SU-DHL-6 (cell line): Measurements from ENCODE around the gene SYNCRIP.

Experiments
- H2AFZ ChIP-seq: fragments of 200-600 bp; sonication (generic); 2 replicates; pipeline ENCODE4 v1.6.1; 2014; ENCODE audit warnings: low read depth, mild to moderate bottlenecking, moderate library complexity, mixed read lengths, antibody characterized with exemption, low read length; ENCODE audit not compliant: severe bottlenecking
- H3F3A ChIP-seq: fragments of 200-600 bp; shearing (Covaris generic); 2 replicates; pipeline ENCODE4 v1.6.0; 2016; ENCODE audit warnings: antibody characterized with exemption, mild to moderate bottlenecking; ENCODE audit not compliant: insufficient read depth
- H3K27ac ChIP-seq: fragments of 200-600 bp; sonication (generic); 2 replicates; pipeline ENCODE4 v1.5.1; 2016; ENCODE audit warnings: low read depth, mild to moderate bottlenecking, low read length, moderate library complexity, mixed read lengths
- H3K27me3 ChIP-seq: fragments of 200-600 bp; sonication (generic), shearing (Covaris generic); 2 replicates; pipeline ENCODE4 v1.6.0; 2014; ENCODE audit warnings: mild to moderate bottlenecking, low read length
- H3K36me3 ChIP-seq: fragments of 200-600 bp; sonication (generic); 2 replicates; pipeline ENCODE4 v1.6.1; 2014; ENCODE audit warnings: mild to moderate bottlenecking, low read length, mixed read lengths
- H3K4me2 ChIP-seq: fragments of 300-600, 200-600 bp; shearing (Covaris generic), sonication (generic); 2 replicates; pipeline ENCODE4 v1.6.0; 2014; ENCODE audit warnings: low read length, low read depth, mild to moderate bottlenecking; ENCODE audit not compliant: poor library complexity, severe bottlenecking
- H3K4me3 ChIP-seq: fragments of 200-600 bp; sonication (generic); 2 replicates; pipeline ENCODE4 v1.5.1; 2014; ENCODE audit warnings: antibody characterized with exemption, low read length, mild to moderate bottlenecking, mixed read lengths; ENCODE audit not compliant: insufficient read depth, poor library complexity, severe bottlenecking
- H3K79me2 ChIP-seq: fragments of 200-600 bp; sonication (generic); 2 replicates; pipeline ENCODE4 v1.6.1; 2014; ENCODE audit warnings: mild to moderate bottlenecking, low read length, moderate library complexity; ENCODE audit not compliant: insufficient read depth
- H3K9ac ChIP-seq: fragments of 200-600 bp; sonication (generic); 2 replicates; pipeline ENCODE4 v1.7.0; 2014; ENCODE audit warnings: mild to moderate bottlenecking, low read length
- H3K9me2 ChIP-seq: fragments of 200-600 bp; sonication (generic); replicated peaks from 2 replicates; pipeline ENCODE4 v1.6.1; 2014; ENCODE audit warnings: low read length; ENCODE audit not compliant: insufficient read depth
- H3K9me3 ChIP-seq: fragments of 200-600 bp; sonication (generic); 2 replicates; pipeline ENCODE4 v1.6.1; 2014; ENCODE audit warnings: low read length, mixed read lengths; ENCODE audit not compliant: insufficient read depth
- H4K20me1 ChIP-seq: fragments of 200-600 bp; sonication (generic); 2 replicates; pipeline ENCODE4 v1.6.1; 2014; ENCODE audit warnings: low read depth, mild to moderate bottlenecking, antibody characterized with exemption, low read length, moderate library complexity, mixed read lengths
- CTCF ChIP-seq: fragments of 200-600 bp; sonication (generic); IDR thresholded peaks from one replicate; pipeline ENCODE4 v1.5.1; 2017; ENCODE audit warnings: antibody characterized with exemption, mild to moderate bottlenecking, low read length, moderate library complexity; ENCODE audit not compliant: insufficient read depth, poor library complexity, severe bottlenecking
- EZH2phosphoT487 ChIP-seq: fragments of 200-600 bp; sonication (generic), shearing (Covaris generic); conservative IDR thresholded peaks from 2 replicates; pipeline ENCODE4 v1.6.1; 2018; ENCODE audit warnings: mild to moderate bottlenecking, antibody characterized with exemption, low read length, moderate library complexity, mixed read lengths

SYNCRIP gene

GRCh38 chr6:85680388-85680787 lies 37.7 kb upstream of the SYNCRIP start:
- Histone ChIP-seq H3K27ac (peak overlapping the region; percentile 91; the same call in 1 of the 2 replicates), H4K20me1 (peaks cover 25% of the 10 kb centered on the region), H3K9ac (peak overlapping the region; percentile 98), H3F3A (peaks cover 32% of the 10 kb centered on the region), H3K27me3 (no peaks in the 10 kb centered on the region), H3K9me3 (no peaks in the 10 kb centered on the region; the same call in 1 of the 2 replicates), H3K79me2 (peaks cover 43% of the 10 kb centered on the region), H3K9me2 (no peaks in the 10 kb centered on the region), H3K4me3 (peak overlapping the region; percentile 73), H2AFZ (peak overlapping the region; percentile 27), H3K4me2 (peak overlapping the region; percentile 94), H3K36me3 (peaks cover 26% of the 10 kb centered on the region)
- TF ChIP-seq CTCF (no peak), EZH2phosphoT487 (no peak)

- Histone ChIP-seq H4K20me1 (peaks cover 33% of the 10 kb centered on the region), H3K27me3 (no peaks in the 10 kb centered on the region), H2AFZ (peak overlapping the region; percentile 44), H3K4me2 (peak overlapping the region; percentile 94), H3F3A (peaks cover 40% of the 10 kb centered on the region), H3K9ac (peak overlapping the region; percentile 98), H3K4me3 (peak overlapping the region; percentile 73), H3K9me2 (no peaks in the 10 kb centered on the region), H3K79me2 (peaks cover 51% of the 10 kb centered on the region), H3K9me3 (no peaks in the 10 kb centered on the region; the same call in 1 of the 2 replicates), H3K27ac (peak overlapping the region; percentile 91), H3K36me3 (peaks cover 33% of the 10 kb centered on the region)
- no peak for TF ChIP-seq CTCF
- no peak for TF ChIP-seq EZH2phosphoT487
These were observed 36.9 kb upstream of the SYNCRIP start for GRCh38 chr6:85679445-85680123.

- Histone ChIP-seq H3F3A (peaks cover 48% of the 10 kb centered on the region), H4K20me1 (peaks cover 39% of the 10 kb centered on the region), H2AFZ (peak overlapping the region; percentile 44), H3K9ac (peak overlapping the region; percentile 98), H3K4me2 (peak overlapping the region; percentile 96), H3K4me3 (peak overlapping the region; percentile 82), H3K27me3 (no peaks in the 10 kb centered on the region), H3K9me2 (no peaks in the 10 kb centered on the region), H3K27ac (peak overlapping the region; percentile 91), H3K79me2 (peaks cover 51% of the 10 kb centered on the region), H3K36me3 (peaks cover 33% of the 10 kb centered on the region), H3K9me3 (no peaks in the 10 kb centered on the region; the same call in 1 of the 2 replicates)
- no peak for TF ChIP-seq EZH2phosphoT487
- no peak for TF ChIP-seq CTCF
These were observed 36.1 kb upstream of the SYNCRIP start for GRCh38 chr6:85678602-85679444.
